ENCODE data around the gene NOL6.

The NOL6 gene

DNA sequence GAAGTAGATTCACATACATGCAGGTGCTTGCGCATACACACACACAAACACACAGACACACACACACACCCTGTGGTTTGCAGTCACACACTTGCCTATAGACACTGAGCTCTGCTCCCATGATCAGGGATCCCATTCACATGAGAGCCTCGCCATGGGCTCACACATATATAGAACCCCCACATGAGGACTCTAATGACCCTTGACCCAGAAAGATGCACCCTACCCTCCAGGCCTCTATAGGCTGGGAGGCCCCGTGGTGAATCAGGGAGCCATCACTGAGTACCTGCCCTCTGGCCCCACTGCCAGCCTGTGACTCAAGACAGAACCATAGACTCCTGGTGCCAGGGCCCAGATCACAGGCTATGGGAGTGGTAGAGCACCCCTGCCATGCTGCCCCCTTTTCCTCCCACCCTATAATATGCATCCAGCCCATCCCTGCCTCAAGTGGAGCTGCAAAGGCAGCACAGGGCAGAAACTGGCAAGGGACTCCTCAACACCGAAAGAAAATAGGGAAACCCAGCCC, 23.0 kb downstream of the NOL6 start:
- no peak for DNase-seq (ENCODE audit: low read depth, low spot score)

DNA sequence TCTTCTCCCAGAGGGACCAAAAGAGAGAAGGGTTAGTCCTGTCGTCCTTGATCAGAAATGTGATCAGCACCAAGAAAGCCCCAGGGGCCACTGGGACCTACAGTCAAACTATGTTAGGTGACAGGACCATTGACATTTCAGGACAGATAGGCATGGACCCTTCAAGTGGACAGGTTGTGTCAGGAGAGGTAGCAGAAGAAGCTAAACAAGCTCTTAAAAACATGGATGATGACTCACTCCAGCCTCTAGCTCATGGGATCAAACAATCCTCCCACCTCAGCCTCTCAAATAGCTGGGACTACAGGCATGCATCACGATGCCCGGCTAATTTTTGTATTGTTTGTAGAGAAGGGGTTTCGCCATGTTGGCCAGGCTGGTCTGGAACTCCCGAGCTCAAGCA, 24.0 kb downstream of the NOL6 start:
- DNase-seq (ENCODE audit: low read depth, low spot score) = no peak

DNA sequence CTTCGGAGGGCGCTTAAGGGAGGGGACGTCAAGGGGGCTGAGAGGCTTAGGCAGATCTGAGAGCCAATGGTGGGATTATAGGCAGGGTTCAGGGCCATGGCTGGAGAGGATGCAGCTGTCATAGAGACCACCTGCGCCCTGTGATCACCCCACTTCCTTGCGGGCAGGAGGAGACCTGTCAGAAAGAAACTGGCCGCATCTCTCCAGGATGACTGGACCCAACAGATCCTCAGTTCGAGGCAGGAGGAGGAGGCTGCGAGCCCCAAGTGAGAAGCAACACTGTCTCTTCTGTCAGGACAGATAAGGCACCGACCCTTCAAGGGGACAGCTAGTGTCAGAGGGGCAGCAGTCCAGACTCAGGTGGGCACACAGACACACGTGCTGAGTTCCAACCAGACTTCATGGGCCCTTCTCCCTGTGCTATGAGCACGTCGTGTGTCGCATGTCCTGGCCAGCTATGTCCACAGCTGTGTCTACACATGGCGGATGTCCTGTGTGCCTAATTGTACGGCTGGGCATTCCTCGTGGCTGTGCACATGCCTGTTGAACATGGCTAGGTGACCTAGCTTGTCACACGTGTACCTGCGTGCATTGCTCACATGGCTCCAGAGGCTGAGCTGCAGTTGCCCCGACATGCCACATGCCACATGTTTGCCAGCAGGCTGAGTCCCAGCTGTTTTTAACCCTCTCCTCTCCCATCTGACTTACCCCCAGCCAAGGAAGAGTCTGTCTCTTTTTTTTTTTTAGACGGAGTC, 25.7 kb downstream of the NOL6 start:
- no peak for DNase-seq (ENCODE audit: low read depth, low spot score)

DNA sequence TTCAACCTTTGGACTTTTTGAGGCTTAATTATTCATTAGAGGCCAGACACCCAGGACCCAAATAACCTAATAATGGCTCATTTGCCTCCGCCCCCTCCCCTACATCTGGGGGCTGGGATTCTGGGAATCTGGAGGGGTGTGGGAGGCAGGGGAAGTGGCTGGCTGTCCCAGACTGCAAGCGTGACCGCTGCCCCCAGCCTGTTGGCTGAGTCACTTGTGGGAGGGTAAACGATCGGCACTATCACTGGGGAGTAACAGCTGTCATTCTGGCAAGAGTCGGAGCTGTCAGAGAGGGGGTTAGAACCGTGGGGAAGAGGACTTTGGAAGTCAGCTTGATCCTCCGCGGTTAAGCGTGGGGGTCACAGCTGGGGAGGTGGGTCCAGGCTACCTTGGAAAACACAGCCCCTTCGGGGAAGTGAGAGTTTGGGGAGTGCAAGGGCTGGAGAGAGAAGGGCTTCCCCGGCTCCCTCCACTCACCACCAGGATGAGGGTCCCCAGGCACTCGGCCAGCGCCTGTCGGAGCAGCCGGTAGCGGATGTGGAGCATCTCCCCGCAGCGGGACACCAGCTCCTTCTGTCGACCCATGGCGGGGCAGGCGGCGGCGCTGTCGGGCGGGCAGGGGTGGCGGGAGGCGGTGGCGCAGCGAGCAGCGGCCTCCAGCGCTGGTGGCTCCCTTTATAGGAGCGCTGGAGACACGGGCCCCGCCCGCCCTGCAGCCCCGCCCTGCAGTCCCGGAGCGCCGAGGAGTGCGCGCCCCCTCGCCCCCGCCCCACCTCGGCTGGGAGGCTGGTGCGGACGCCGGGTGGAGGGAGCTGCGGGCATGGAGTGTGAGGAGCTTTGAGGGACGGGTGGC, 26.6 kb downstream of the NOL6 start, which contains the start of gene AQP3:
AQP3 (minus strand) TSS at position 648 of the 853 bp plus-strand sequence; CDS start at position 585, 63 bp downstream.
- DNase-seq (ENCODE audit: low read depth, low spot score) = peak; percentile 13

DNA sequence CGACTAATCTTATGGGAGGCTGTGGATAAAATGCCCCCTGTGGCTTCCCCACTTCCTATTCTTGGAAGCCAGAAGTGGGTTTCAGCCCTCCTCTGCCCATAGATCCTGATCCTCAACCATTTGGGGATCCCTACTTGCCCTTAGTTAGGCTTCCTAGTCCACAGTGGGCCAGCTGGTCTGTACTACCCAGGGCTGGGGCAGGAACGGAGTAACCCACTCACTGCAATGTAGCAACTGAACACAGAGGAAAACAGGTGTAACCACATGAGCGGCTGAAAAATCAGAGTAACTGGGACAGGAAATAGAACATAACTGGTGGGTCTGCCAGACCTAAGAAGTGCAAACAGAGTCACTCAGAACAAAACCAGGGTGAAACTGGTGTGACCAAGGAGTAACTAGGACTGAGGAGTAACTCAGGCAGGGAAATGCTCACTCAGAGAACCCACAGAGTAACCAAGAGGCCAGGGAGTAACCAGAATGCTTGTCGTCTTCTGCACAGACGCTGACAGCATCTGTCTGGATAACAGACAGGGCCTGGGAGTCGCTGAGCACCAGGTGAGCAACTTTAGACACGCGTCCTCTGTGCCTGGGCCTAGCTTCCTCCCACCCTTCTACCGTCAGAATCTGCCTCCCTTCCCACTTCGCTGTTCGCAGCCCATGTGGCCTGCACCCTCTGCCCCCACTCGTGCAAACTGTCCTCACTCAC, 27.3 kb downstream of the NOL6 start:
- no peak for DNase-seq (ENCODE audit: low read depth, low spot score)

DNA sequence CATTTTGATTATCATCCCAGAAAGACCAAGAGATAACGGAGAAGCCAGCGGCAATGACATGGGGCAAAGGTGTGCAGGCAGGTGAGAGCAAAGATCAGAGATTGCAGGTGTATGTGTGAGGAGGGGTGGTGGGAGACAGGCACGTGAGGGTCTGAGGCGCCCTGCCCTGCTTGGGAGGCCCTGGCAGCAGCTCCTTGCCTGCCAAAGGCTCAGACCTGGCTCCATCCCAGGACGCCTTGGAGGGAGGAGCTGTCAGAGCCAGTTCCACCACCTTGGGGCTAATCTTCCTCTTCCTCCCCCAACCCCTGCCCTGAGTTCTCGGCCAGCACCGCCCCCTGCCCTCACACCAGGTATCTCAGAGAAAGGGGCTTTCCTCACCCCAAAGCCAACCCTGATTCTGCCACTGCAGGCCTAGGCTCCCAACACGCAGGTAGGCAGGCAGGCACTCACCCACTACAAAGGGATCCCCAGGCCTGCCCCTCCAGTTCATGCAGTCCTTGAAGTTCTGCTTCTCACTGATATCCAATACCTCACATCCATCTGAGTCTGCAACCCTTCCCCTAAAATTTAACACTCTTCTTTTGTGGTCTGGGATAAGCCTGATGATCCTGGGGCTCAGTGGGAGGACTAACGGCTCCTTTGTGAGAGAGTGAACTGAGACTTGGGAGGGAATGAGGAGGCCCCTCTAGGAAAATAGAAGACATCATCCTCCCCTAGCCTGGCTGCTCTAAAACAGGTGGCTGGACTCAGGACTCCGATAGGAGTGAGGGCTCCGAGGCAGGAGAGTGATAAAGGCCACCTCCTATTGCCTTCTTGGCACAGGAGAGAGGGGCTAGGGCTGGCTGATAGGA, 28.1 kb downstream of the NOL6 start:
- no peak for DNase-seq (ENCODE audit: low read depth, low spot score)

DNA sequence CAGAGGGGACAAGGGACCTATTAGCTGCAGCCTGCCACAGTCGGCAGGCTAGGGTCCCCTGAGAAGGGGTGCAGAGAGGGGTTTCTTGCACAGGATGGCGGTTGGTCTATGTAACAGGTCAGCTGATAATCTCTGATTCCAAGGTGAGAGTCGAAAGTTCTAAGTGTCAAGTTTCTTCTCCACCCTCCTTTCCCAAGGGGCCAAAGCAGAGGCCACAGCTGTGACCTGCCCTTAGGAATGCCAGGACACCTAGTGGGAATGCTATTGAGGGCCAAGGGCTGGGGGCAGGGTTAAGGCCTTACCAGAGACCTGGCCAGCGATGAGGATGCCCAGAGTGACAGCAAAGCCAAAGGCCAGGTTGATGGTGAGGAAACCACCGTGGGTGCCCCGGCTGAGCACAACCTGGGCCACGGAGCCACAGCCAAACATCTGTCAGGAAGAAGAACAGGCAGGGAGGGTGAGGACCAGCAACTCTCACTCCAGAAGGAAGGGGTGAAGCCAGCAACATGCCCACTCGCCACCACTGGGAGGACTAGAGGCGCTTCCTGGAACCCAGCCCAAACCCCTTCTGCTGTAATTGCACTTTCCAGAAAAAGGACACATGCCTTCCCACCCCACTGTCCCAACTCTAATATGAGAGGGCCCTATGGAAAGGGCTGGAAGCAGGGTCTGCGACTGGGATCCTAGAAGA, 30.1 kb downstream of the NOL6 start:
- DNase-seq (ENCODE audit: low read depth, low spot score) = no peak

DNA sequence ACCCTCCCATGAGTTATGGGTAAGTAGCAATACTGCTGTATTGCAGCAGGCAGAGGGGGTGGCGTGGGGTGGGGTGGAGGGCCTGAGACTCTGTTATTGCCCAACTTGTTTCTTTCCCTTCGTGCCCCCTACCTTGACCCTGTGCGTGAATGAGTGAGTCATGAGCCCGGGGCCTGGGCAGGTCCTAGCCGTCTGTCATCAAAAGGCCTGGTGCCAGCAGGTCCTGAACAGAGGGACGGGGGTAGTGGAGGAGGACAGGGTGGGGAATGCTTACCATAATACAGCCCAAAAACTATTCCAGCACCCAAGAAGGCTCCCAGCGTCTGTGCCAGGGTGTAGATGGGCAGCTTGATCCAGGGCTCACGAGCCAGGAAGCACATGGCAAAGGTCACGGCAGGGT, 30.7 kb downstream of the NOL6 start:
- no peak for DNase-seq (ENCODE audit: low read depth, low spot score)

DNA sequence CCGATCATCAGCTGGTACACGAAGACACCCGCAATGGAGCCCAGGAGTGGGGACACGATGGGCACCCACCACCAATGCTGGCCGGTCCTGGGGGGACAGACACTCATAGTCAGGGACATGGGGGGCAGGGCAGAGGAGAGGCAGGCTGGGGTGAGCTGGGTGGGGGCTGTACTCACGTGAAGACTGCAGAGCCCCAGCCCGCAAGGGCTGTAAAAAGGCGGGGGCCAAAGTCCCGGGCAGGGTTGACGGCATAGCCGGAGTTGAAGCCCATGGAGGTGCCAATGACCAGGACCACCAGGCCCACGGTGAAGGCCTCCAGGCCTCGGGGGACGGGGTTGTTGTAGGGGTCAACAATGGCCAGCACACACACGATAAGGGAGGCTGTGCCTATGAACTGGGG, 31.6 kb downstream of the NOL6 start:
- no peak for DNase-seq (ENCODE audit: low read depth, low spot score)

DNA sequence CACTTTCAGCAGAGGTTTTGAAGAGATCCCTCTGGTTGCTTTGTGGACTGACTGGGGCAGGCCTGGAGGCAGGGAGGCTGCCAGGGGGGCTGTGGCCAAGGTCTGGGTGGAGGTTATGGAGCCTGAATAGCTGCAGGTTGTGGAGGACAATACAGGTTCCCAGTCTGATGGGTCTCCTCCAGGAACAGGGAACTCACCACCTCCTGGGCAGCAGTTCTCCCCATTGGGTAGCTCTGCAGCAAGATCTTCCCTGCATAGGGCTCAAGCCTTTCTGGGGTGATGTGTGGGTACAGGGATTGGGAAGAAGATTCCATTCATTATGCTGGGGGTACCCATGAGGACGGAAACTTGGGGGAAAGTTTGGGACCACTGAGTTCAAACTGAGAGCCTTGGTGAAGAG, 33.1 kb downstream of the NOL6 start:
- DNase-seq (ENCODE audit: low read depth, low spot score) = no peak

DNA sequence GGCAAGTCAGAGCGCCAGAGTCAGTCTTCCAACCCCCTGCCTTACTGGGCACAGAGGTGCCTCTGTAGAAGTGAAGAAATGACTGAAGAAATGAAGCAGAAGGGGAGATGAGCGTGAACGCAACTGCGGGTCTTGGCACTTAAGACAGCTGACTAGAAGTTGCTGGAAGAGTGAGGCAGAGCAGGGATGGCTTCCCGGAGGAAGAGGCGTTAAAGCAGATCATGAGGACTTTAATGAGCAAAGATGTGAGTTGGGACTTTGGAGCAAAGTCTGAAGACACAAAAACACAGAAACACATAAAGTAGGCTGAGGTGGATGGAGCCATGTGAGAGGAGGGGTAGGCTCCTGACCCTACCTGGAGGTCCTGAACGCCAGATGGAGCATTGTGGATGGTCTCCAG, 33.5 kb downstream of the NOL6 start:
- no peak for DNase-seq (ENCODE audit: low read depth, low spot score)

DNA sequence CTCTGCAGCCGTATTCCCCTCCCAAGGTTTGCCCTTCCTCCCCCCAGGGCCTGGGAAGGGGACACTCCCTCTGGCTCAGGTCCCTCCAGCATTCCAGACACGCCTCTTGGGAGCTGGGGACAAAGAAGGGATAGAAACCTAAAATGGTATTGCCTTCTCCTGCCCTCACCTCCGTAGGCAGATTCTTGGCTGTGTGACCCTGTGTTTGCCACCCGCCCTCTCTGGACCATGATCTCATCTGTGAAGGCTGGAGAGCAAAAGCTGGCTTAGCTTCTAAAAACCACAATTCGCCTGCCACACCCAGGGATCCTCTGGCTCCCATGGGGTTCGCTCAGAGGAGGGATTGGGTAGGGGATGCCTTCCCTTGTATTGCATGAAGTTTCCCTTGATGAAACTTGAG, 34.0 kb downstream of the NOL6 start:
- no peak for DNase-seq (ENCODE audit: low read depth, low spot score)

DNA sequence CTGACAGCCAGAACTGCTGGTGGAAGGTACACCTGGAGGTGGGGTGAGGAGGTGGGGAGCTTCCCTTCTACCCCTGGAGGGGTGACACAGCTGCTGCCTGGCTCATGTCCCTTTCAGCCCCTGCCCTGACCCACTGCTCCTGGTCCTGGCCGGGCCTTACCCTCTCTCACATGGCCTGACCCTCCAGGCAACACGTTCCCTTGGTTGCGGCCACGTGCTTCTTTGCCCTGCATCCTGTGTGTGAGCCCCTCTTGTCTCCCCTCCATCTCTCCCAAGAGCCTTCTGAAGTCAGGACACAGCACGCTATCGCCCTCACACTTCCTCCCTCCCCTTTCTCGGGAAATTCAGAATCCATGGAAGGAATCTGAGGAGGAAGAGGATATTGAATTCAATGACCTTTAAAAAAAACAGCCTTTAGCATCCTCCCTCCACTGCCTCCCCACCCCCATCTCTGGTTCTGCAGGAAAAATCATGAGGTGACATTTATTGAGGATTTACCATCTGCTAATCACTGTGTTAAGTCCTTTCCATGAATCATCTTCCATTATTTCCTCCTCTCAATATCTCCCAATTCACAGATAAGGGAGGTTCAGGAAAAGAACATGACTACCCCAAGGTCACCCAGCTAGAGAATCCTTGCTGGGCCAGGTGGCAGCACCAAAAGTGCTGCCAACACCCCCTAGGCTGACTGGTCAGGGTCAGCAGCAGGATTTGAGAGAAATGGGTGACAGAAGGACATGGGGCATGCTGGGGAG, 34.6 kb downstream of the NOL6 start:
- DNase-seq (ENCODE audit: low read depth, low spot score) = no peak

DNA sequence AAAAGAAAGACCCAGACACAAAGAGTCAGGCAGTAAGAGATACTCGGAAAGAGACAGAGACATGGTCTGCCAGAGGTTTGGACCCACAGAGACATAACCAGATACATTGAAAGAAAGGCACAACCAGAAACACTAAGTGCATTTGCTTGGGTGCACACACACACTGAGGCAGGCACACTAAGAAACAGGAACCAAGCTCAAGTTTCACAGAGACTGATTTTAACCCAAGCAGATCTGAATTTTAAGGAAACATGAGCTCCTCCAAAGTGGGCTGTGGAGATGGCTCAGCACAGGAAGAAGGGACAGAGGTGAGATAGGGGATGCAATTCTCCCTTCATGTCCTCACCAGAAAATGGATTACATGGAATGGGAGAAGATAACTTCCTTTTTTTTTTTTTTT, 35.8 kb downstream of the NOL6 start:
- no peak for DNase-seq (ENCODE audit: low read depth, low spot score)

DNA sequence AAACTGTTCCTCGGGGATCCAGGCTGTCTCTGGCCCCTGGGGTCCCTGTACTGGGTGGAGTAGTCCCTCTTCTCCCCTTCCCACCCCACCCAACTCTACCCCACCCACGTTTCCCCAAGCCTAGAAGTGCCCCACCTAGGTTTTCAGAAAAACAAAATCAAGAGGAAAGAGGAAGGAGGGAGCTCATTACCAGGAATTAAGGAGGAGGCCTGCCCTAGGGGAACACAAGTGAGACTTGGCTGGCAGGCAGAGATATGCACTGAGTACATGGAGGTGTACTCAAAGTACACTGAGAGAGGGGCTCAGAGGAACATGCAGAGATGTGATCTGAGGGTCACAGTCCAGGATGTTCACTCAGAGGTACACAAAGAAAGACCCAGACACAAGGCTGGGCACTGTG, 36.5 kb downstream of the NOL6 start:
- no peak for DNase-seq (ENCODE audit: low read depth, low spot score)

DNA sequence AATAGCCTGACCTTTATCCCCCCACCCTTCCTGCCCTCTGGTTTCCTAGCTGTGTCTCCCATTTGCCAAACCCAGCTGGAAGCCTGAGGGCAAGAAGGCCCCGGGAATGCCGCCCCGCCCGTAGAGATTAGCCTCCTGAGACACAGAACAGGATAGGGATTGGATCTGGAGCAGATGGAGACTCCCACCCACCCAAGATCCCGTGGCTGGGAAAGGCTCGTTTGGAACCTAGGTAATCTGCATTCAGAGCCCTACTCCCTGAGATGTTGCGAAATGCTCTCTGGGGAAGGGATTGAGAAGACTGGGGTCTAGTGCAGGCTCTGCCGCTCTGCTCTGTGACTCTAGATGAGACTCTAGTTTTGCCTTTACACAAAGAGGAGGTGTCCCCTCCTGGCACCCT, 37.3 kb downstream of the NOL6 start:
- DNase-seq (ENCODE audit: low read depth, low spot score) = no peak

DNA sequence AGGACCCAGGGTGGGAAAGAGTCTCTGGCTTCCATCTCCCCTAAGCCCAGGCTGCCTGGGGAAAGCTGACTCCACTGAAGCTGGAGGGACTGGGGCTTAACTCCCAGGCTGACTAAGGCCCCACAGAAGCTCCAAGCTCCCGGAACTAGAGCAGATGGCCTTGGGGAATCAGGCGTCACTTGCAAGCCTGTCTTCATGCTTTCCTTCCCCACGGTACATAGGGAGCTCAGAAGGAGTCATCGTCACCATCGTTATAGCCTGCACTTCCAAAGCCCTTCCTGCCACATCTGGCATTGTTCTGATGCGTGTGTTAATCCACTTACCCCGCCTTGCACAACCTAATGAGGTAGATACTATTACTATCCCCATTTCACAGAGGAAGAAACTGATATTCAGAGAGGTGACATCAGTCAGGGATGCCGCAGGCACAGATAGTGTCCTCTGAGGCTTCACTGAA, 37.9 kb downstream of the NOL6 start:
- DNase-seq (ENCODE audit: low read depth, low spot score) = no peak

DNA sequence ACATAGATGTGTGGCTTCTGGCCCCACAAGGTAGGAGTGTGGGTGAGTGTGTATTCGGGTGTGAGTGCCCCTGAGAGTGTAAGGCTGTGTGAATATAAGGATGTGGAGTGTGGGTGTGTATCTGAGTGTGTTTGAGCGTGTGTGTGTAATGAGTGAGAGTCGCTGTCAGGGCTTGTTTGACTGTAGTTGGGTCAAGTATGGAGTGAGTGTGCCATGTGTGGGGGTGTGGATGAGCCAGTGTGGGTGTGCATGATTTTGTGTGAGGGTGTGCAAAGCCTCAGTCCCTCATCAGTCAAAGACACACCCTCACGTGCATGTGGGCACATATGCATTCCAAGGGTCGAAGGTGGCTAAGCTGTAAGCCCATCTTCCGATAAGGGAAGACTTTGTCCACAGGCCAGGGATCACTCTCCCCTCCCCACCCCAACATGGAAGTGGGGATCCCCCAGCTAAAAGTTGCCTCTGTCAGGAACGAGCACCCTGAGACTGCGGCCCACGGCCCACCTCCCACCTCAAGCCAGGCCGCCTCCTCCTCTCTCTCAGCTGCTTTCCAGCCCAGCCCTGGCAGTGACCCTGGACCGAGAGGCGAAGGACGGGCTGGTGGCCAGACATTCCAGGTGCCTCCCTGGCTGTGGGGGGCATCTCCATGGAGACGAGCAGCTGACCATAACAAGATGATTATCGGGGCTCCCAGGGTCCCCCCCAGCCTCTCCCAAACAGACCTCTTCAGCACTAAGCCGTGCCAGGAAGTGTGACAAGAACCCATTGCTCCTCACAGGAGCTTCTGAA, 39.2 kb downstream of the NOL6 start:
- no peak for DNase-seq (ENCODE audit: low read depth, low spot score)

DNA sequence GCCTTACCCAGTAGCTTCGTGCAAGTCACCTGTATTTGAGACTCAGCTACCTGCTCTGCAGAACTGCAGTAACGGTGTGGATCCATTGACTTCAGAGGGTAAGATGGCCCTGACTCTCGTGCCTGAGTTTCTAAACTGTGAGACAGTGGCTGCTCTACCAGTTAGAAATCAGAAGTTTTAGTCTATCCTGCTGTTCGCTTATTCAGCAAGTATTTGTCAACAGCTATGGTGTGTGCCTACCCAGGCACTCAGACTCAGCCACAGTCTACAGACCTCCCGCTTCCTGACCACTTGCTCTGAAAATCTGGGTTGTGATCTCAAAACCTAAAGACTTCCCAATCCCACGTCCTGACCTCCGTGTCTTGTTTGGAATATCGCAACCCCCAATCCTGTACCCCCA, 39.9 kb downstream of the NOL6 start:
- no peak for DNase-seq (ENCODE audit: low read depth, low spot score)

Measured in smooth muscle cell of the brain vasculature (primary cell).